ENCODE measurements around the gene SGMS1. TPM values are rescaled to one million over a fixed set of nuclear protein-coding genes. Genes with fewer than 3 reads are reported as not detected.

The SGMS1 gene
- polyA plus RNA-seq, 1 donor from 2014 or later, result 8.0 TPM

GRCh38 chr10:50410066-50410811, 213.5 kb downstream of the SGMS1 start:
- no peak overlapping the region for H2AFZ ChIP-seq (ENCODE audit: low read depth, low read length)
- H3K36me3 ChIP-seq (ENCODE audit: insufficient read depth, low read length), result no peaks in the 10 kb centered on the region
- H3K27me3 ChIP-seq (ENCODE audit: insufficient read depth, low read depth, low read length), result no peaks in the 10 kb centered on the region
- no peaks in the 10 kb centered on the region for H3K79me2 ChIP-seq (replicated peaks; ENCODE audit: insufficient read depth, low read length)
- no peak overlapping the region for H3K9ac ChIP-seq (ENCODE audit: low read length)
- H3K4me2 ChIP-seq (ENCODE audit: low read length), result no peak overlapping the region
- peaks cover 4% of the 10 kb centered on the region for H3K9me3 ChIP-seq (ENCODE audit: low read length)
- H3K4me3 ChIP-seq (ENCODE audit: low read length), result no peak overlapping the region
- H3F3A ChIP-seq (ENCODE audit: insufficient read depth, low read length, poor library complexity, severe bottlenecking), result no peaks in the 10 kb centered on the region
- no peaks in the 10 kb centered on the region for H4K20me1 ChIP-seq (ENCODE audit: insufficient read depth)
- no peaks in the 10 kb centered on the region for H3K9me2 ChIP-seq (ENCODE audit: insufficient read depth, low read length)
- no peak overlapping the region for H3K27ac ChIP-seq (ENCODE audit: low read length)
- TF ChIP-seq CTCF (IDR thresholded peaks at IDR 0.05; ENCODE audit: poor library complexity, severe bottlenecking) (no peak), RAD21 (conservative IDR thresholded peaks at IDR 0.05) (no peak), SMC3 (conservative IDR thresholded peaks at IDR 0.05; ENCODE audit: poor library complexity) (no peak), EP300 (conservative IDR thresholded peaks at IDR 0.05; ENCODE audit: poor library complexity, severe bottlenecking) (no peak), EZH2 (IDR thresholded peaks at IDR 0.05; ENCODE audit: borderline replicate concordance, insufficient read depth, low read length, poor library complexity, severe bottlenecking) (no peak), TAF1 (IDR thresholded peaks at IDR 0.05; ENCODE audit: low read depth) (no peak), POLR2AphosphoS5 (IDR thresholded peaks at IDR 0.05) (no peak), MXI1 (conservative IDR thresholded peaks at IDR 0.05; ENCODE audit: poor library complexity, severe bottlenecking) (no peak), REST (IDR thresholded peaks at IDR 0.05; ENCODE audit: borderline replicate concordance) (no peak)

GRCh38 chr10:50407076-50407801, 216.5 kb downstream of the SGMS1 start:
- Histone ChIP-seq H3K27me3 (ENCODE audit: insufficient read depth, low read depth, low read length) (no peaks in the 10 kb centered on the region), H3K4me3 (ENCODE audit: low read length) (no peak overlapping the region), H2AFZ (ENCODE audit: low read depth, low read length) (no peak overlapping the region), H3K4me2 (ENCODE audit: low read length) (no peak overlapping the region), H3K9me3 (ENCODE audit: low read length) (peaks cover 4% of the 10 kb centered on the region), H3K36me3 (ENCODE audit: insufficient read depth, low read length) (no peaks in the 10 kb centered on the region), H3K9ac (ENCODE audit: low read length) (no peak overlapping the region), H3F3A (ENCODE audit: insufficient read depth, low read length, poor library complexity, severe bottlenecking) (no peaks in the 10 kb centered on the region), H4K20me1 (ENCODE audit: insufficient read depth) (no peaks in the 10 kb centered on the region), H3K79me2 (replicated peaks; ENCODE audit: insufficient read depth, low read length) (no peaks in the 10 kb centered on the region), H3K9me2 (ENCODE audit: insufficient read depth, low read length) (no peaks in the 10 kb centered on the region), H3K27ac (ENCODE audit: low read length) (no peak overlapping the region)
- TF ChIP-seq MXI1 (conservative IDR thresholded peaks at IDR 0.05; ENCODE audit: poor library complexity, severe bottlenecking), result no peak
- no peak for TF ChIP-seq RAD21 (conservative IDR thresholded peaks at IDR 0.05)
- TF ChIP-seq SMC3 (conservative IDR thresholded peaks at IDR 0.05; ENCODE audit: poor library complexity), result no peak
- TF ChIP-seq EZH2 (IDR thresholded peaks at IDR 0.05; ENCODE audit: borderline replicate concordance, insufficient read depth, low read length, poor library complexity, severe bottlenecking), result no peak
- no peak for TF ChIP-seq REST (IDR thresholded peaks at IDR 0.05; ENCODE audit: borderline replicate concordance)
- no peak for TF ChIP-seq TAF1 (IDR thresholded peaks at IDR 0.05; ENCODE audit: low read depth)
- no peak for TF ChIP-seq POLR2AphosphoS5 (IDR thresholded peaks at IDR 0.05)
- no peak for TF ChIP-seq CTCF (IDR thresholded peaks at IDR 0.05; ENCODE audit: poor library complexity, severe bottlenecking)
- no peak for TF ChIP-seq EP300 (conservative IDR thresholded peaks at IDR 0.05; ENCODE audit: poor library complexity, severe bottlenecking)

Measured in neural cell (in vitro differentiated cells).